OCI-LY3 (cell line): ENCODE measurements around the gene KDM3B.

Source experiments
- H2AFZ ChIP-seq: fragments of 200-600, 300-600 bp; shearing (Covaris generic); 2 replicates; pipeline ENCODE4 v1.6.0; 2014; ENCODE audit warnings: antibody characterized with exemption, low read depth, low read length
- H3K27ac ChIP-seq: fragments of 200-600, 300-600 bp; sonication (generic); 2 replicates; pipeline ENCODE4 v1.5.1; 2014; ENCODE audit warnings: mild to moderate bottlenecking, low read length, moderate library complexity, mixed read lengths
- H3K27me3 ChIP-seq: fragments of 200-600, 300-600 bp; sonication (generic); 2 replicates; pipeline ENCODE4 v1.6.1; 2014; ENCODE audit warnings: low read depth, low read length, mixed read lengths
- H3K36me3 ChIP-seq: fragments of 200-600, 300-600 bp; sonication (generic); replicated peaks from 2 replicates; pipeline ENCODE3; 2014; ENCODE audit warnings: low read depth, low read length, mixed read lengths
- H3K4me1 ChIP-seq: fragments of 300-600, 200-600 bp; sonication (generic); 2 replicates; pipeline ENCODE4 v1.6.1; 2014; ENCODE audit warnings: low read length, mixed read lengths
- H3K4me2 ChIP-seq: fragments of 200-600, 300-600 bp; sonication (generic); 2 replicates; pipeline ENCODE4 v1.6.1; 2014; ENCODE audit warnings: low read length, mixed read lengths
- H3K4me3 ChIP-seq: fragments of 300-600, 200-600 bp; sonication (generic); 2 replicates; pipeline ENCODE4 v1.5.1; 2014; ENCODE audit warnings: antibody characterized with exemption, mild to moderate bottlenecking, low read length, moderate library complexity
- H3K79me2 ChIP-seq: fragments of 300-600, 200-600 bp; shearing (Covaris generic); 2 replicates; pipeline ENCODE4 v1.6.1; 2014; ENCODE audit warnings: mild to moderate bottlenecking, low read length, mixed read lengths
- H3K9ac ChIP-seq: fragments of 300-600, 200-600 bp; shearing (Covaris generic); 2 replicates; pipeline ENCODE4 v1.6.0; 2014; ENCODE audit warnings: mild to moderate bottlenecking, low read length, moderate library complexity
- H3K9me3 ChIP-seq: fragments of 200-600, 300-600 bp; shearing (Covaris generic); 2 replicates; pipeline ENCODE4 v1.6.1; 2014; ENCODE audit warnings: low read length, mixed read lengths; ENCODE audit not compliant: insufficient read depth
- H4K20me1 ChIP-seq: fragments of 200-600, 300-600 bp; sonication (generic); 2 replicates; pipeline ENCODE4 v1.6.1; 2016; ENCODE audit warnings: low read length, mixed read lengths; ENCODE audit not compliant: insufficient read depth
- EZH2phosphoT487 ChIP-seq: fragments of 200-600 bp; shearing (Covaris generic); IDR thresholded peaks from 2 replicates; pipeline ENCODE4 v1.6.1; 2018; ENCODE audit warnings: antibody characterized with exemption, mixed run types, low read depth
- TF ChIP-seq, protein P1 (sequence below): fragments of 200-600, 300-600 bp; sonication (generic); IDR thresholded peaks from 2 replicates; pipeline ENCODE4 v1.5.1; 2014; ENCODE audit warnings: antibody characterized with exemption, low read length, low read depth

Gene KDM3B

GRCh38 chr5:138344887-138345622 is 7.4 kb upstream of the KDM3B start:
- H3K79me2 ChIP-seq, result peaks cover 21% of the 10 kb centered on the region
- no peaks in the 10 kb centered on the region for H3K27me3 ChIP-seq
- H3K4me1 ChIP-seq, result peaks cover 3% of the 10 kb centered on the region
- H3K9ac ChIP-seq, result no peak overlapping the region
- no peak for TF ChIP-seq EZH2phosphoT487
- H3K4me2 ChIP-seq, result no peak overlapping the region
- peaks cover 13% of the 10 kb centered on the region for H4K20me1 ChIP-seq
- no peak overlapping the region for H3K4me3 ChIP-seq
- peaks cover 31% of the 10 kb centered on the region for H3K36me3 ChIP-seq
- H3K9me3 ChIP-seq, result no peaks in the 10 kb centered on the region
- H2AFZ ChIP-seq, result no peak overlapping the region
- H3K27ac ChIP-seq, result no peak overlapping the region

- Histone ChIP-seq H3K4me3 (no peak overlapping the region), H3K27ac (no peak overlapping the region), H3K4me2 (no peak overlapping the region), H3K9me3 (no peaks in the 10 kb centered on the region), H3K27me3 (no peaks in the 10 kb centered on the region), H3K9ac (no peak overlapping the region), H2AFZ (no peak overlapping the region), H3K36me3 (peaks cover 24% of the 10 kb centered on the region), H4K20me1 (no peaks in the 10 kb centered on the region), H3K4me1 (no peaks in the 10 kb centered on the region), H3K79me2 (peaks cover 3% of the 10 kb centered on the region)
- no peak for TF ChIP-seq EZH2phosphoT487
- TF ChIP-seq, protein P1, sequence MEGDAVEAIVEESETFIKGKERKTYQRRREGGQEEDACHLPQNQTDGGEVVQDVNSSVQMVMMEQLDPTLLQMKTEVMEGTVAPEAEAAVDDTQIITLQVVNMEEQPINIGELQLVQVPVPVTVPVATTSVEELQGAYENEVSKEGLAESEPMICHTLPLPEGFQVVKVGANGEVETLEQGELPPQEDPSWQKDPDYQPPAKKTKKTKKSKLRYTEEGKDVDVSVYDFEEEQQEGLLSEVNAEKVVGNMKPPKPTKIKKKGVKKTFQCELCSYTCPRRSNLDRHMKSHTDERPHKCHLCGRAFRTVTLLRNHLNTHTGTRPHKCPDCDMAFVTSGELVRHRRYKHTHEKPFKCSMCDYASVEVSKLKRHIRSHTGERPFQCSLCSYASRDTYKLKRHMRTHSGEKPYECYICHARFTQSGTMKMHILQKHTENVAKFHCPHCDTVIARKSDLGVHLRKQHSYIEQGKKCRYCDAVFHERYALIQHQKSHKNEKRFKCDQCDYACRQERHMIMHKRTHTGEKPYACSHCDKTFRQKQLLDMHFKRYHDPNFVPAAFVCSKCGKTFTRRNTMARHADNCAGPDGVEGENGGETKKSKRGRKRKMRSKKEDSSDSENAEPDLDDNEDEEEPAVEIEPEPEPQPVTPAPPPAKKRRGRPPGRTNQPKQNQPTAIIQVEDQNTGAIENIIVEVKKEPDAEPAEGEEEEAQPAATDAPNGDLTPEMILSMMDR, result no peak
Observed at GRCh38 chr5:138346889-138347288, 5.6 kb upstream of the KDM3B start.

- Histone ChIP-seq H2AFZ (no peak overlapping the region), H3K4me1 (peaks cover 9% of the 10 kb centered on the region), H3K79me2 (peaks cover 25% of the 10 kb centered on the region), H3K36me3 (peaks cover 17% of the 10 kb centered on the region), H3K9me3 (no peaks in the 10 kb centered on the region), H3K27me3 (no peaks in the 10 kb centered on the region), H3K4me2 (no peak overlapping the region), H3K9ac (no peak overlapping the region), H4K20me1 (peaks cover 9% of the 10 kb centered on the region), H3K27ac (no peak overlapping the region), H3K4me3 (no peak overlapping the region)
- TF ChIP-seq EZH2phosphoT487, result no peak
- TF ChIP-seq, protein P1, result no peak
Observed at GRCh38 chr5:138349852-138350562, 2.5 kb upstream of the KDM3B start.

DNA sequence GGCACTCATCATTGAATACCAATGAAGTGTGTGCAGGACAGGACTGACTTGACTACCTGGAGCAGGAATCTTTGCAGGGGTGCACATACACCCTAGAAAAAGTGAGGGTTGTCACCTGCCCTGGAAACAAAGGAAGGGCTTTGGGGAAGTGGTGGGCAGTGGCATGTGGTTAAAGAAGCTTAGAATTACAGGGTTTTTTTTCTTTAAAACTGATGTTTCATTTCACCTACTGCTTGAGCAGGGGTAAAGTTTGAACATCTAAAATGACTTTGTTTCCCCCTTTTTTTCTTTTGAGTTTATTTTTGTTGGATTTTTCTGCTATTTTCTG is 2.0 kb upstream of the KDM3B start:
- Histone ChIP-seq H3K79me2 (peaks cover 30% of the 10 kb centered on the region), H2AFZ (no peak overlapping the region), H3K27me3 (no peaks in the 10 kb centered on the region), H3K4me3 (no peak overlapping the region), H3K4me2 (no peak overlapping the region), H3K36me3 (peaks cover 17% of the 10 kb centered on the region), H3K27ac (no peak overlapping the region), H4K20me1 (peaks cover 14% of the 10 kb centered on the region), H3K9me3 (no peaks in the 10 kb centered on the region), H3K9ac (no peak overlapping the region), H3K4me1 (peaks cover 14% of the 10 kb centered on the region)
- TF ChIP-seq, protein P1, result no peak
- no peak for TF ChIP-seq EZH2phosphoT487
